H9 (cell line): ENCODE measurements around the gene TBCK. TPM values are rescaled to one million over a fixed set of nuclear protein-coding genes. Genes with fewer than 3 reads are reported as not detected.

Source experiments
- DNase-seq: peaks from one replicate; pipeline ENCODE4 v3.0.0-alpha.2; 2017
- H2AFZ ChIP-seq: one replicate; pipeline ENCODE4 v1.6.1; 2013; ENCODE audit warnings: mild to moderate bottlenecking, low read length, control low read depth, moderate library complexity
- H2AK5ac ChIP-seq: 2 replicates; pipeline ENCODE4 v1.6.1; 2013; ENCODE audit warnings: low read length, control low read depth, mixed read lengths; ENCODE audit not compliant: insufficient read length
- H2BK120ac ChIP-seq: one replicate; pipeline ENCODE4 v1.6.1; 2013; ENCODE audit warnings: low read depth, mild to moderate bottlenecking, low read length, control low read depth, inconsistent platforms; ENCODE audit not compliant: poor library complexity, severe bottlenecking
- H2BK12ac ChIP-seq: 2 replicates; pipeline ENCODE4 v1.6.1; 2013; ENCODE audit warnings: low read length, control low read depth, mixed read lengths, low read depth; ENCODE audit not compliant: insufficient read length
- H2BK15ac ChIP-seq: 2 replicates; pipeline ENCODE4 v1.6.1; 2013; ENCODE audit warnings: low read depth, low read length, control low read depth
- H2BK20ac ChIP-seq: one replicate; pipeline ENCODE4 v1.6.1; 2013; ENCODE audit warnings: low read depth, mild to moderate bottlenecking, low read length, control low read depth, inconsistent platforms; ENCODE audit not compliant: poor library complexity, severe bottlenecking
- H2BK5ac ChIP-seq: 2 replicates; pipeline ENCODE4 v1.6.1; 2013; ENCODE audit warnings: low read length, control low read depth, mixed read lengths; ENCODE audit not compliant: insufficient read length
- H3K14ac ChIP-seq: 2 replicates; pipeline ENCODE4 v1.6.1; 2013; ENCODE audit warnings: low read length, control low read depth; ENCODE audit not compliant: insufficient read depth
- H3K18ac ChIP-seq: 2 replicates; pipeline ENCODE4 v1.6.1; 2013; ENCODE audit warnings: low read depth, mild to moderate bottlenecking, mixed read lengths, low read length, control low read depth; ENCODE audit not compliant: insufficient read length
- H3K23ac ChIP-seq: 2 replicates; pipeline ENCODE4 v1.6.1; 2013; ENCODE audit warnings: low read length, control low read depth, mixed read lengths, low read depth; ENCODE audit not compliant: insufficient read length
- H3K23me2 ChIP-seq: 2 replicates; pipeline ENCODE4 v1.6.1; 2013; ENCODE audit warnings: low read depth, mild to moderate bottlenecking, mixed read lengths, low read length, control low read depth; ENCODE audit not compliant: insufficient read length, poor library complexity, severe bottlenecking
- H3K27ac ChIP-seq: 2 replicates; pipeline ENCODE4 v1.5.1; 2013; ENCODE audit warnings: low read length, control low read depth, mixed read lengths, low read depth; ENCODE audit not compliant: insufficient read length
- H3K27me3 ChIP-seq: 2 replicates; pipeline ENCODE4 v1.6.1; 2013; ENCODE audit warnings: low read length, control low read depth, inconsistent platforms; ENCODE audit not compliant: insufficient read depth
- H3K4ac ChIP-seq: 2 replicates; pipeline ENCODE4 v1.6.1; 2013; ENCODE audit warnings: low read depth, mild to moderate bottlenecking, control low read depth, inconsistent platforms, low read length, moderate library complexity
- H3K4me1 ChIP-seq: 2 replicates; pipeline ENCODE4 v1.6.1; 2013; ENCODE audit warnings: low read length, control low read depth, inconsistent platforms; ENCODE audit not compliant: insufficient read depth
- H3K4me2 ChIP-seq: 2 replicates; pipeline ENCODE4 v1.6.1; 2013; ENCODE audit warnings: low read length, control low read depth, mixed read lengths; ENCODE audit not compliant: insufficient read length, insufficient read depth
- H3K56ac ChIP-seq: 2 replicates; pipeline ENCODE4 v1.6.1; 2013; ENCODE audit warnings: low read depth, mild to moderate bottlenecking, mixed read lengths, low read length, control low read depth; ENCODE audit not compliant: insufficient read length
- H3K79me1 ChIP-seq: 2 replicates; pipeline ENCODE4 v1.6.1; 2013; ENCODE audit warnings: low read depth, mild to moderate bottlenecking, moderate library complexity, low read length, control low read depth, inconsistent platforms; ENCODE audit not compliant: insufficient read depth, poor library complexity, severe bottlenecking
- H3K79me2 ChIP-seq: 2 replicates; pipeline ENCODE4 v1.6.1; 2013; ENCODE audit warnings: low read length, control low read depth, inconsistent platforms; ENCODE audit not compliant: insufficient read depth
- H3K9ac ChIP-seq: 2 replicates; pipeline ENCODE4 v1.6.1; 2013; ENCODE audit warnings: low read length, control low read depth, mixed read lengths; ENCODE audit not compliant: insufficient read length; ENCODE audit errors: extremely low read depth
- H3K9me3 ChIP-seq: one replicate; pipeline ENCODE4 v1.6.1; 2013; ENCODE audit warnings: low read depth, low read length, inconsistent platforms; ENCODE audit not compliant: control insufficient read depth
- H3T11ph ChIP-seq: one replicate; pipeline ENCODE4 v1.6.1; 2013; ENCODE audit warnings: mild to moderate bottlenecking, low read length, control low read depth, inconsistent platforms
- H4K20me1 ChIP-seq: one replicate; pipeline ENCODE4 v1.6.1; 2013; ENCODE audit not compliant: control insufficient read depth, insufficient read length, insufficient read depth
- H4K5ac ChIP-seq: 2 replicates; pipeline ENCODE4 v1.6.1; 2013; ENCODE audit warnings: low read depth, mild to moderate bottlenecking, mixed read lengths, low read length, control low read depth; ENCODE audit not compliant: insufficient read length
- H4K8ac ChIP-seq: replicated peaks from 2 replicates; pipeline ENCODE4 v1.6.1; 2013; ENCODE audit warnings: low read length, control low read depth, mixed read lengths, low read depth; ENCODE audit not compliant: insufficient read length
- H4K91ac ChIP-seq: 2 replicates; pipeline ENCODE4 v1.6.1; 2013; ENCODE audit warnings: low read depth, mild to moderate bottlenecking, moderate library complexity, mixed read lengths, low read length, control low read depth; ENCODE audit not compliant: insufficient read length
- H3K27ac Mint-ChIP-seq, 3 experiments: 2 replicates in 2 of 3; 3 replicates in 1 of 3; pipeline ENCODE4 v1.8.0; 2020 to 2021; ENCODE audit warnings: mixed read lengths in 3 of 3, mild to moderate bottlenecking in 1 of 3, moderate library complexity in 1 of 3
- H3K27me3 Mint-ChIP-seq: 2 replicates; pipeline ENCODE4 v1.8.0; 2021; ENCODE audit warnings: low read depth, mild to moderate bottlenecking, moderate library complexity, mixed read lengths
- H3K36me3 Mint-ChIP-seq, 3 experiments: 2 replicates in 2 of 3; 3 replicates in 1 of 3; pipeline ENCODE4 v1.8.0; 2020 to 2021; ENCODE audit warnings: low read depth in 3 of 3, mixed read lengths in 3 of 3; ENCODE audit not compliant: insufficient read depth in 1 of 3
- H3K4me1 Mint-ChIP-seq, 2 experiments: 2 replicates each; pipeline ENCODE4 v1.8.0; 2020; ENCODE audit warnings: mixed read lengths in 2 of 2
- H3K4me3 Mint-ChIP-seq, 2 experiments: 2 replicates in 1 of 2; 3 replicates in 1 of 2; pipeline ENCODE4 v1.8.0; 2020 to 2021; ENCODE audit warnings: mild to moderate bottlenecking in 2 of 2, mixed read lengths in 2 of 2, moderate library complexity in 1 of 2
- H3K9me3 Mint-ChIP-seq, 2 experiments: 2 replicates in 1 of 2; 3 replicates in 1 of 2; pipeline ENCODE4 v1.8.0; 2020; ENCODE audit warnings: mild to moderate bottlenecking in 2 of 2, mixed read lengths in 2 of 2, moderate library complexity in 1 of 2
- CTCF ChIP-seq: fragments of 200-600 bp; sonication (generic); conservative IDR thresholded peaks from 3 replicates; pipeline ENCODE4 v1.8.0; 2021; ENCODE audit warnings: antibody characterized with exemption, mild to moderate bottlenecking
- WGBS: extraction: QIAGEN DNeasy Blood & Tissue Kit; methylation state at CpG from one replicate; pipeline ENCODE4 v1.1.7; 2013; ENCODE audit warnings: missing lambda C conversion rate, low lambda C conversion rate, mixed read lengths; ENCODE audit not compliant: insufficient read length; ENCODE audit errors: extremely low coverage; 5-methylcytosine and 5-hydroxymethylcytosine counted together
- total RNA-seq: library from RNA; stranded (reverse); gene quantifications from 2 replicates; pipeline ENCODE4 v1.2.1, GENCODE V29; 2021

TBCK gene
- total RNA-seq, 1 experiment from 2014 or later = 22.1 TPM

- H2BK5ac ChIP-seq = no peak overlapping the region
- no peaks in the 10 kb centered on the region for H3K79me1 ChIP-seq
- H2BK15ac ChIP-seq = no peak overlapping the region
- Mint-ChIP-seq H3K4me1 (peaks cover 3 to 6% of the 10 kb centered on the region in 2 experiments), H3K9me3 (no peaks in the 10 kb centered on the region), H3K4me3 (no peak overlapping the region), H3K27ac (no peak overlapping the region), H3K27me3 (no peaks in the 10 kb centered on the region), H3K36me3 (no peaks in the 10 kb centered on the region; a peak in 1 of 7 replicates)
- H2AFZ ChIP-seq = no peak overlapping the region
- no peak for DNase-seq
- no peak for TF ChIP-seq CTCF
- no CpG with 5 or more reads among the region's 2 CpGs for WGBS
- H3K23ac ChIP-seq = no peak overlapping the region
- H3K9ac ChIP-seq = no peak overlapping the region
- no peaks in the 10 kb centered on the region for H4K20me1 ChIP-seq
- no peaks in the 10 kb centered on the region for H3K27me3 ChIP-seq
- no peak overlapping the region for H2BK12ac ChIP-seq
- H2BK20ac ChIP-seq = no peak overlapping the region
- no peak overlapping the region for H4K8ac ChIP-seq
- H3K9me3 ChIP-seq = no peaks in the 10 kb centered on the region
- H2BK120ac ChIP-seq = no peak overlapping the region
- H3K18ac ChIP-seq = no peak overlapping the region
- H3K4ac ChIP-seq = no peak overlapping the region
- H3K14ac ChIP-seq = no peak overlapping the region
- H3K4me2 ChIP-seq = no peak overlapping the region
- H4K5ac ChIP-seq = no peak overlapping the region
- H3K23me2 ChIP-seq = no peaks in the 10 kb centered on the region
- no peak overlapping the region for H3K27ac ChIP-seq
- no peaks in the 10 kb centered on the region for H3K4me1 ChIP-seq
- H2AK5ac ChIP-seq = no peak overlapping the region
- no peaks in the 10 kb centered on the region for H3K79me2 ChIP-seq
- H3T11ph ChIP-seq = no peak overlapping the region
- no peak overlapping the region for H3K56ac ChIP-seq
- H4K91ac ChIP-seq = no peak overlapping the region
These were observed 267.6 kb downstream of the TBCK start for GRCh38 chr4:106048250-106048971.
